CD4-positive, alpha-beta memory T cell (primary cell): Measurements from ENCODE around the gene STMN1. TPM values are rescaled to one million over a fixed set of nuclear protein-coding genes. Genes with fewer than 3 reads are reported as not detected.

Experiments used
- CTCF ChIA-PET: fragments of 350-600 bp; sonication (Branson Sonifier 250); formaldehyde crosslinking; loops from one replicate; lab custom pipeline; 2021; ENCODE audit warnings: inconsistent platforms; ENCODE audit not compliant: partially characterized antibody; lab: Charles Lee
- POLR2A ChIA-PET: fragments of 350-600 bp; sonication (Branson Sonifier 250); formaldehyde crosslinking; loops from one replicate; lab custom pipeline; 2021; ENCODE audit not compliant: partially characterized antibody; lab: Charles Lee
- DNase-seq, 5 donors: peaks; one replicate each; pipeline versions ENCODE4 v3.0.0 to v3.0.0-alpha.2; 2020 to 2022; ENCODE audit warnings: mixed read lengths in 1 of 5
- H3K27ac ChIP-seq: one replicate; pipeline ENCODE4 v1.7.0; 2013; ENCODE audit warnings: low read depth, low read length
- H3K27me3 ChIP-seq: 2 replicates; pipeline ENCODE4 v1.7.0; 2013; ENCODE audit warnings: mild to moderate bottlenecking, low read length, moderate library complexity; ENCODE audit not compliant: insufficient read depth
- H3K36me3 ChIP-seq: 2 replicates; pipeline ENCODE4 v1.7.0; 2013; ENCODE audit warnings: mild to moderate bottlenecking, low read length, moderate library complexity; ENCODE audit not compliant: insufficient read depth
- H3K4me1 ChIP-seq: 2 replicates; pipeline ENCODE4 v1.7.0; 2013; ENCODE audit warnings: mild to moderate bottlenecking, low read length, moderate library complexity; ENCODE audit not compliant: insufficient read depth
- H3K4me3 ChIP-seq, 2 donors: one replicate each; pipeline ENCODE4 v1.7.0; 2013; ENCODE audit warnings: low read length in 2 of 2, mild to moderate bottlenecking in 1 of 2
- H3K9me3 ChIP-seq, 2 donors: one replicate each; pipeline ENCODE4 v1.7.0; 2013; ENCODE audit warnings: low read length in 2 of 2, control low read depth in 1 of 2; ENCODE audit not compliant: control insufficient read depth in 1 of 2
- H3K27ac Mint-ChIP-seq, 7 donors: one replicate each; pipeline ENCODE4 v1.8.0; 2020 to 2021; ENCODE audit warnings: mixed read lengths in 7 of 7, mild to moderate bottlenecking in 6 of 7, inconsistent platforms in 3 of 7, moderate library complexity in 3 of 7
- H3K27me3 Mint-ChIP-seq, 2 donors: one replicate each; pipeline ENCODE4 v1.8.0; 2020 to 2021; ENCODE audit warnings: mixed read lengths in 2 of 2
- H3K36me3 Mint-ChIP-seq, 2 donors: one replicate each; pipeline ENCODE4 v1.8.0; 2020 to 2021; ENCODE audit warnings: mixed read lengths in 2 of 2, inconsistent platforms in 1 of 2, mild to moderate bottlenecking in 1 of 2
- H3K4me1 Mint-ChIP-seq, 4 donors: one replicate each; pipeline ENCODE4 v1.8.0; 2020 to 2021; ENCODE audit warnings: mixed read lengths in 4 of 4, mild to moderate bottlenecking in 1 of 4
- H3K4me3 Mint-ChIP-seq, 8 donors: one replicate each; pipeline ENCODE4 v1.8.0; 2020 to 2021; ENCODE audit warnings: mixed read lengths in 8 of 8, mild to moderate bottlenecking in 7 of 8, moderate library complexity in 6 of 8, inconsistent platforms in 3 of 8
- H3K9me3 Mint-ChIP-seq, 8 donors: one replicate each; pipeline ENCODE4 v1.8.0; 2020 to 2021; ENCODE audit warnings: mixed read lengths in 8 of 8, mild to moderate bottlenecking in 5 of 8, inconsistent platforms in 3 of 8, moderate library complexity in 1 of 8
- intact Hi-C: fragments of 100-400 bp; cut with micrococcal nuclease; formaldehyde crosslinking; loops from one replicate; pipeline ENCODE4 v1.15.1; 2023
- polyA plus RNA-seq, 2 donors: library from polyadenylated mRNA; unstranded; fragments of 300-500 nt; fragmentation: Illumina TruSeq; gene quantifications; one replicate each; pipeline ENCODE4 v1.2.3, GENCODE V29; 2021
- total RNA-seq, 2 experiments: library from RNA; stranded (reverse); gene quantifications; one replicate each; pipeline ENCODE4 v1.2.3, GENCODE V29; 2021

The STMN1 gene
- total RNA-seq, result 10 to 100 TPM; 34.5 to 37.1 TPM
- 10 to 100 TPM; 53.7 to 85.2 TPM for polyA plus RNA-seq

DNA sequence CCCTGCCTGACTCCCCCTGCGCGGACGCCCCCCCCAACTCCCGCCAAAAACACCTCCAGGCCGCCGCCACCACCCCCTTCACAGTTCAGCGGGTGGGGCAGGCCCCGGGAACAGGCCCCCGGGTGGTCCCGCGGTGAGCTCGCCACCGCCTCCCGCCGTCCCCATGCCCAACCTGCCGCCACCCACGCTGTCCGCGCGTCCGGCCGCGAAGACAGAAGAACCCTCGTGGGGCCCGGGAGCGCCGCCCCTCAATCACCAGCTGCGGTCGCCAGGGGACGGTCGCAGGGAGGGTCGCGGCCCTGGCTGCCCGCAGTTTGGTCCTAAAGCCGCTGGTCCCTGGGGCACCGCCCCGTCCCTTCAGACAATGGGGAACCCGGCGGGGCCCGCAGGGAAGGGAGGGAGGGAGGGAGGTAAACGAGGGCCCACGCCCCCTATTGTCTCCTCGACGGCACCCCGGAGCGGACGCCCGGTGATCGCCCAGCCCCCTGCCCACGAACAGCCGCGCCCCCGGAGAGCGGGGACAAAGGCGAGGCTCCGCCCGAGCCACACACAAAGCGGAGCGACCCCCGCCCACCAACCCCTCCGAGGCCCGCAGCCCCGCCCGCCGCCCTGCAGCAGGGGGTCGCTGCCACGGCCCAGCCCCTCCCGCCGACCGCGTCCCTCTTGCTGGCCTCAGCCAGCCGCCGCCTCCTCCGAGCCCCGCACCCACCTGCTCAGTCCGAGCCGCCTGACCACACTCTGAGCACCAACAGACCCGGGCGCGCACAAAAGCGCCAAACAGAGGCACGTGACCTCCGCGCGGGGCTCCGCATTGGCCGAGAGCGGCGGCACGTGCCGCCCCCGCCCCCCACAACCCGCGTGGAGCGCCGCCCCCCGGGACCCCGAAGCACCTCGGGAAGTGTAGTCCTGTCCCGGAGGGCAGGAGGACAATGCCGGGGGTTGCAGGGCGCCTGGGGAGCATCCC, at the start of gene STMN1:
TSS of gene STMN1 (minus strand) at position 740 of the 964 bp plus-strand sequence. CDS start 1,743 bp downstream, outside the sequence.
- Histone ChIP-seq H3K4me3 (peak within 1 kb of the TSS; percentile 71 to 93), H3K36me3 (no peaks in the 10 kb centered on the region), H3K27ac (peak within 1 kb of the TSS; percentile 54), H3K27me3 (no peaks in the 10 kb centered on the region), H3K4me1 (peaks cover 26% of the 10 kb centered on the region), H3K9me3 (no peaks in the 10 kb centered on the region)
- peak within 1 kb of the TSS; percentile 87 to 98 (median 96) for H3K27ac Mint-ChIP-seq
- intact Hi-C loops, result loop anchor here (1.0 to 2.0 kb wide), 3 partner anchors 11 to 92 kb away; partner anchors contain the start of gene PAFAH2
- H3K4me3 Mint-ChIP-seq, result peak within 1 kb of the TSS; percentile 89 to 96 (median 92)
- H3K27me3 Mint-ChIP-seq, result no peaks in the 10 kb centered on the region
- ChIA-PET CTCF (interaction anchor here (0.6 to 19.0 kb wide), 9 partner anchors 8 to 564 kb away, joined by 3 to 583 read pairs (median 4); partner anchors contain the start of gene PAFAH2), POLR2A (interaction anchor here (0.5 to 7.9 kb wide), 13 partner anchors 10 to 658 kb away, joined by 3 to 73 read pairs (median 5); partner anchors contain the start of genes MTFR1L, PAFAH2, PAQR7 and RSRP1)
- peaks cover 3 to 10% of the 10 kb centered on the region in 2 donors for H3K36me3 Mint-ChIP-seq
- DNase-seq, result peak; percentile 74 to 88 (median 77)
- no peaks in the 10 kb centered on the region for H3K9me3 Mint-ChIP-seq
- peaks cover 14 to 31% (median 21%) of the 10 kb centered on the region in 4 donors for H3K4me1 Mint-ChIP-seq

DNA sequence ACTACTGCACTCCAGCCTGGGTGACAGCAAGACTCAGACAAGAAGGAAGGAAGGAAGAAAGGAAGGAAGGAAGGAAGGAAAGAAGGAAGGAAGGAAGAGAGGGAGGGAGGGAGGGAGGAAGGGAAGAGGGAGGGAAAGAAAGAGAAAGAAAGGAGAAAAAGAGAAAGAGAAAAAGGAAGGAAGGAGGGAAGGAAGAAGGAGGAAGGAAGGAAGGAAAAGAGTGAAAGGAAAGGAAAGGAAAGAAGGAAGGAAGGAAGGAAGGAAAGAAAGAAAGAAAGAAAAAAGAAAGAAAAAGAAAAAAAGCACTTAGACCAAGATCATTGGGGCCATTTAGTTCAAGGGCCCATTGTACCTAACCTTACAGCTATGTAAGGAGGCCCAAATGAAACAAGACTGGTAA, 49.3 kb upstream of the STMN1 start:
- Mint-ChIP-seq H3K27me3 (no peaks in the 10 kb centered on the region), H3K27ac (peak overlapping the region in 1 of 7 donors; percentile 14), H3K36me3 (peaks cover 28 to 31% of the 10 kb centered on the region in 2 donors), H3K9me3 (peaks cover 0 to 5% (median 2%) of the 10 kb centered on the region in 8 donors), H3K4me3 (no peak overlapping the region), H3K4me1 (peaks cover 0 to 5% (median 3%) of the 10 kb centered on the region in 4 donors)
- intact Hi-C loops, result no loop called here
- H3K36me3 ChIP-seq, result peaks cover 6% of the 10 kb centered on the region
- no peaks in the 10 kb centered on the region for H3K4me1 ChIP-seq
- no peaks in the 10 kb centered on the region for H3K27me3 ChIP-seq
- ChIA-PET CTCF (no interaction called here), POLR2A (no interaction called here)
- no peaks in the 10 kb centered on the region for H3K9me3 ChIP-seq
- H3K27ac ChIP-seq, result no peak overlapping the region
- no peak for DNase-seq
- no peak overlapping the region for H3K4me3 ChIP-seq

DNA sequence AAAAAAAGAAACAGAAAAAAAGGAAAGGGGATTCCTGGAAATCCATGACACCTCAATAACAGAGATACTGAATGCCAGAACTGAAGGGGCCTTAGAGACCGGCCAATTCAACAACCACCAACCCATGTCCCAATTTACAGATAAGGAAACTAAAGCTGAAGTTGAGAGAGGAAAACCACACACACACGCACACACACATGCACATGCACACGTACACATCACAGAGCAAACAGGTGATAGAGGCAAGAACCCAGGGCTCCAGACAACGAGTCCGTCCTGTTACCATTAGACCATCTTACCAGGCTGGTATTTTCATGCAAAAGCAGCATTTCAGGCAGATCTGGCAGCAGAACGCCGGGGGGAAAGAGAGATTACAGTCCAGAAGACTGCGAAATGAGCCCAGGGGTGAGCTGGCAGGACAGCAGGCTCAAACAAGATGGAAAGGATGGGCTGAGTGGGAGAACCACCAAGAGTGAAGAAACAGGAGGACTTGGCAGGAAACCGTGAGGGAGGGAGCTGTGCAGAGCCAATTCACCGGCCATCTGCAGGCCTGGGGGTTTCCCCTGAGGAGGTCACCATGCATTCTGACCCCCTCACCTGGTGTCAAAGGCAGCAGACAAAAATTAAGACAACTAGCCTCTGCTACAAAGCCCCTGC, 48.2 kb upstream of the STMN1 start:
- Histone ChIP-seq H3K27ac (no peak overlapping the region), H3K27me3 (no peaks in the 10 kb centered on the region), H3K4me3 (no peak overlapping the region), H3K36me3 (no peaks in the 10 kb centered on the region), H3K4me1 (no peaks in the 10 kb centered on the region), H3K9me3 (no peaks in the 10 kb centered on the region)
- Mint-ChIP-seq H3K4me3 (no peak overlapping the region), H3K9me3 (peaks cover 0 to 5% (median 2%) of the 10 kb centered on the region in 8 donors), H3K4me1 (peaks cover 0 to 5% (median 3%) of the 10 kb centered on the region in 4 donors), H3K27ac (peak overlapping the region in 1 of 7 donors; percentile 28), H3K36me3 (peaks cover 17 to 20% of the 10 kb centered on the region in 2 donors), H3K27me3 (no peaks in the 10 kb centered on the region)
- CTCF ChIA-PET, result no interaction called here
- POLR2A ChIA-PET, result no interaction called here
- DNase-seq, result no peak
- intact Hi-C loops, result no loop called here

DNA sequence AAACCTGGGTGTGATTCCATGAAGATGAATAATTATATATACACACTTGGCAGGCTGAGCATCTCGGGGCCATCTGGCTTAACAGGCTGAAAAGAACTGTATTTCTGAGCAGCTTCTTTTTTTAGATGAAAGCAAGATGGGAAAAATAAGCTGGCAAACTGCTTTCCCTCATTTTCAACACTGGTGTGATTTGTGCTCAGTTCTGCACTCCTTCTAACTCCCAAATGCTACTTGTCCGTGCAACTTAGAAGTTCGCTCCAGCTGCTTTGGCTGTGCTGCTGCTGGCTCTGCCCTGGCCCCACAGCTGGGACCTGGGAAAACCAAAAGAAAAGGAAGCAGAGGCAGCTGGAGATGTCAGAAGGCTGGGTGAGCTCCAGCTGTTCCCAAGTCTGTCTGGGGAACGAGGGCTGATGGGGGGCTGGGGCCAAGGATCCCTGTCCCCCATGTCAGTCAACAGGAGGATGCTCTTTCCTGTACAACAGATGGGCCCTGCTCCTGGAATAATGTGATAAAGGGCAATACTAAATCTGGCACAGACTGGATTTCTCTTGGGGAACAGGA, 46.7 kb upstream of the STMN1 start:
- H3K4me1 ChIP-seq, result no peaks in the 10 kb centered on the region
- intact Hi-C loops, result no loop called here
- Mint-ChIP-seq H3K4me3 (no peak overlapping the region), H3K9me3 (peaks cover 0 to 5% (median 0%) of the 10 kb centered on the region in 8 donors), H3K4me1 (peaks cover 0 to 5% (median 3%) of the 10 kb centered on the region in 4 donors), H3K36me3 (peaks cover 5 to 8% of the 10 kb centered on the region in 2 donors), H3K27ac (no peak overlapping the region), H3K27me3 (no peaks in the 10 kb centered on the region)
- no peak overlapping the region for H3K4me3 ChIP-seq
- no peaks in the 10 kb centered on the region for H3K36me3 ChIP-seq
- no peak overlapping the region for H3K27ac ChIP-seq
- ChIA-PET CTCF (interaction anchor here (0.6 kb wide), 1 partner anchor 74 kb away, joined by 3 read pairs; no protein-coding TSS in a partner anchor), POLR2A (no interaction called here)
- no peaks in the 10 kb centered on the region for H3K27me3 ChIP-seq
- no peak for DNase-seq
- H3K9me3 ChIP-seq, result no peaks in the 10 kb centered on the region

DNA sequence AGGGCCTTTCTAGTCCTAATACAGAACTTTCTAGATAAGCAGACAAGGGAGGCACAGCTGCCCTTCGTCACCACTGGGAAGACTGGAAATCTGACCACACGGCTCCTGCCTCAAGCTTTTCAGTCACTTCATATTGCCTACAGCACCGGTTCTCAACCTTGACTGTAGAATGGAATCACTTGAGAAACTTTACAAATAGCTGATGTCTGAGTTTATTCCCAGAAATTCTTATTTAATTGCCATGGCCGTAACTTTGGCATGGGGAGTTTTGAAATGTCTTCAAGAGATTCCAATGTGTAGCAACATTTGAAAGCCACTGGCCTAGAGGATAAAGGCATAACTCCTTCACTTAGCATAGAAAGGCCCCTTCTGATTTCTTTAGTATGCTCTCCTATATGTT, 42.4 kb upstream of the STMN1 start:
- intact Hi-C loops, result no loop called here
- no peak overlapping the region for H3K4me3 ChIP-seq
- ChIA-PET CTCF (interaction anchor here (1.0 kb wide), 1 partner anchor 53 kb away, joined by 4 read pairs; no protein-coding TSS in a partner anchor), POLR2A (interaction anchor here (1.8 kb wide), 1 partner anchor 23 kb away, joined by 6 read pairs; no protein-coding TSS in a partner anchor)
- no peak overlapping the region for H3K27ac ChIP-seq
- no peaks in the 10 kb centered on the region for H3K27me3 Mint-ChIP-seq
- no peaks in the 10 kb centered on the region for H3K9me3 ChIP-seq
- H3K4me3 Mint-ChIP-seq, result no peak overlapping the region
- no peaks in the 10 kb centered on the region for H3K4me1 ChIP-seq
- H3K9me3 Mint-ChIP-seq, result peaks cover 0 to 10% (median 7%) of the 10 kb centered on the region in 8 donors
- H3K36me3 ChIP-seq, result no peaks in the 10 kb centered on the region
- no peaks in the 10 kb centered on the region for H3K27me3 ChIP-seq
- H3K27ac Mint-ChIP-seq, result peak overlapping the region in 1 of 7 donors; percentile 7
- H3K36me3 Mint-ChIP-seq, result no peaks in the 10 kb centered on the region
- H3K4me1 Mint-ChIP-seq, result no peaks in the 10 kb centered on the region
- no peak for DNase-seq

DNA sequence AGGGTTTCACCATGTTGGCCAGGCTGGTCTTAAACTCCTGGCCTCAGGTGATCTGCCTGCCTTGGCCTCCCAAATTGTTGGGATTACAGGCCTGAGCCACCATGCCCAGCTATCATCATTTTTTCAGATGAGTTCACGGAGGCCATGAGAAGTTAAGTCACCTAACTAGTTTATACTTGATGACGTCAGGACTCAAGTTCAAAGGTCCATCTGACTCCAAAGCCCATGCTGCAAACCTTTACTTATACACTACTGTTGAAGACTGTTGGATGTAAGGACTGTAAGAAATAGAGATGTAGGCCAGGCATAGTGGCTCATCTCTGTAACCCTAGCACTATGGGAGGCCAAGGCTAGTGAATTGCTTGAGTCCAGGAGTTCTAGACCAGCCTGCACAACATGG, 40.8 kb upstream of the STMN1 start:
- H3K4me3 ChIP-seq, result no peak overlapping the region
- H3K27me3 ChIP-seq, result no peaks in the 10 kb centered on the region
- ChIA-PET CTCF (no interaction called here), POLR2A (no interaction called here)
- H3K4me1 Mint-ChIP-seq, result no peaks in the 10 kb centered on the region
- no peaks in the 10 kb centered on the region for H3K36me3 ChIP-seq
- H3K9me3 ChIP-seq, result no peaks in the 10 kb centered on the region
- no peak overlapping the region for H3K27ac Mint-ChIP-seq
- peaks cover 2 to 9% of the 10 kb centered on the region in 2 donors for H3K36me3 Mint-ChIP-seq
- no peak overlapping the region for H3K4me3 Mint-ChIP-seq
- no peaks in the 10 kb centered on the region for H3K27me3 Mint-ChIP-seq
- no peaks in the 10 kb centered on the region for H3K4me1 ChIP-seq
- H3K27ac ChIP-seq, result no peak overlapping the region
- peaks cover 0 to 23% (median 18%) of the 10 kb centered on the region in 8 donors for H3K9me3 Mint-ChIP-seq
- DNase-seq, result no peak
- intact Hi-C loops, result no loop called here
